ENCODE results near the gene PTPRD. TPM values are rescaled to one million over a fixed set of nuclear protein-coding genes. Genes with fewer than 3 reads are reported as not detected.

The PTPRD gene
- total and polyA plus RNA-seq, 2 donors (not counting 1 experiment from before 2014, with no cell fraction given) = 0.35 to 4.8 TPM

- H4K20me1 ChIP-seq (ENCODE audit: control insufficient read depth, extremely low read depth, insufficient read depth, low read length) = no peaks in the 10 kb centered on the region
- no peaks in the 10 kb centered on the region for H3K27me3 ChIP-seq (ENCODE audit: control insufficient read depth, insufficient read depth, low read length)
- H3K4me3 ChIP-seq (replicated peaks in 1 of 4; ENCODE audit: control extremely low read depth in 1 of 4, insufficient read depth in 1 of 4, low read depth in 3 of 4, low read length in 4 of 4) = no peak overlapping the region
- TF ChIP-seq EZH2 (IDR thresholded peaks at IDR 0.05; ENCODE audit: low read length, missing control alignments) (no peak), CTCF (conservative IDR thresholded peaks at IDR 0.05 in 1 of 2, IDR thresholded peaks at IDR 0.05 in 1 of 2; ENCODE audit: low read depth in 1 of 2, low read length in 2 of 2) (no peak)
- H3K9ac ChIP-seq (ENCODE audit: insufficient read depth, low read length) = no peak overlapping the region
- no peaks in the 10 kb centered on the region for H3K4me1 ChIP-seq (ENCODE audit: control insufficient read depth, extremely low read depth, insufficient read depth, low read length)
- DNase-seq (ENCODE audit: low read depth in 2 of 2) = no peak
- no peak overlapping the region for H3K4me2 ChIP-seq (ENCODE audit: extremely low read depth, insufficient read depth, low read length)
- H2AFZ ChIP-seq (ENCODE audit: low read length) = no peak overlapping the region
- H3K9me3 ChIP-seq (ENCODE audit: control insufficient read depth, insufficient read depth, low read depth, low read length) = no peaks in the 10 kb centered on the region
- H3K79me2 ChIP-seq (ENCODE audit: control insufficient read depth, insufficient read depth, low read length) = no peaks in the 10 kb centered on the region
- H3K27ac ChIP-seq (ENCODE audit: insufficient read depth, low read length) = no peak overlapping the region
- H3K36me3 ChIP-seq (ENCODE audit: control insufficient read depth, insufficient read depth, low read length) = no peaks in the 10 kb centered on the region
These were observed 1880.3 kb downstream of the PTPRD start for GRCh38 chr9:8732367-8733075.

DNA sequence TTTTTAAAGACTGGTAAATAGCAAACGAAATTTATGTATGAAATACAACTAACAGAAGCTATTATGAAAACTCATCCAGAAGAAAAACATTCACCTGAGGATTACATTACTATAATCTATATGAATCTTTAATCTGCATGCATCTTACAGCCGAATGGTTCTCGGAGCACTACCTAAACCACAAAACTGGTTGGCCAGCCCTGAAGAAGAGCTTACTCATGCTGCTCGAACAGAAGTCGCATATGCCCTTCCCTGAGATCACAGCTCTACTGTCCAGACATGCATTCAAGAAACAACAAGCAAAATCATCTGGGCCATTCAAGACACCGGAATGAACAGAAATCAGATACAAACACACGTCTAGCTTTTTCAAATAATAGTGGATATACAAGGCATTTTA, 1882.2 kb downstream of the PTPRD start:
- Histone ChIP-seq H3K4me1 (ENCODE audit: control insufficient read depth, extremely low read depth, insufficient read depth, low read length) (no peaks in the 10 kb centered on the region), H3K27me3 (ENCODE audit: control insufficient read depth, insufficient read depth, low read length) (no peaks in the 10 kb centered on the region), H3K4me2 (ENCODE audit: extremely low read depth, insufficient read depth, low read length) (no peak overlapping the region), H4K20me1 (ENCODE audit: control insufficient read depth, extremely low read depth, insufficient read depth, low read length) (no peaks in the 10 kb centered on the region), H2AFZ (ENCODE audit: low read length) (no peak overlapping the region), H3K9ac (ENCODE audit: insufficient read depth, low read length) (no peak overlapping the region), H3K4me3 (replicated peaks in 1 of 4; ENCODE audit: control extremely low read depth in 1 of 4, insufficient read depth in 1 of 4, low read depth in 3 of 4, low read length in 4 of 4) (no peak overlapping the region), H3K79me2 (ENCODE audit: control insufficient read depth, insufficient read depth, low read length) (no peaks in the 10 kb centered on the region), H3K27ac (ENCODE audit: insufficient read depth, low read length) (no peak overlapping the region), H3K36me3 (ENCODE audit: control insufficient read depth, insufficient read depth, low read length) (no peaks in the 10 kb centered on the region), H3K9me3 (ENCODE audit: control insufficient read depth, insufficient read depth, low read depth, low read length) (no peaks in the 10 kb centered on the region)
- TF ChIP-seq EZH2 (IDR thresholded peaks at IDR 0.05; ENCODE audit: low read length, missing control alignments) (no peak), CTCF (conservative IDR thresholded peaks at IDR 0.05 in 1 of 2, IDR thresholded peaks at IDR 0.05 in 1 of 2; ENCODE audit: low read depth in 1 of 2, low read length in 2 of 2) (no peak)
- no peak for DNase-seq (ENCODE audit: low read depth in 2 of 2)

GRCh38 chr9:8728910-8729309, 1883.9 kb downstream of the PTPRD start:
- Histone ChIP-seq H3K9me3 (ENCODE audit: control insufficient read depth, insufficient read depth, low read depth, low read length) (no peaks in the 10 kb centered on the region), H2AFZ (ENCODE audit: low read length) (no peak overlapping the region), H3K4me1 (ENCODE audit: control insufficient read depth, extremely low read depth, insufficient read depth, low read length) (no peaks in the 10 kb centered on the region), H3K4me2 (ENCODE audit: extremely low read depth, insufficient read depth, low read length) (no peak overlapping the region), H3K4me3 (replicated peaks in 1 of 4; ENCODE audit: control extremely low read depth in 1 of 4, insufficient read depth in 1 of 4, low read depth in 3 of 4, low read length in 4 of 4) (no peak overlapping the region), H3K27ac (ENCODE audit: insufficient read depth, low read length) (no peak overlapping the region), H3K36me3 (ENCODE audit: control insufficient read depth, insufficient read depth, low read length) (no peaks in the 10 kb centered on the region), H4K20me1 (ENCODE audit: control insufficient read depth, extremely low read depth, insufficient read depth, low read length) (no peaks in the 10 kb centered on the region), H3K79me2 (ENCODE audit: control insufficient read depth, insufficient read depth, low read length) (no peaks in the 10 kb centered on the region), H3K9ac (ENCODE audit: insufficient read depth, low read length) (no peak overlapping the region), H3K27me3 (ENCODE audit: control insufficient read depth, insufficient read depth, low read length) (no peaks in the 10 kb centered on the region)
- no peak for DNase-seq (ENCODE audit: low read depth in 2 of 2)
- TF ChIP-seq EZH2 (IDR thresholded peaks at IDR 0.05; ENCODE audit: low read length, missing control alignments) (no peak), CTCF (conservative IDR thresholded peaks at IDR 0.05 in 1 of 2, IDR thresholded peaks at IDR 0.05 in 1 of 2; ENCODE audit: low read depth in 1 of 2, low read length in 2 of 2) (no peak)

Data from fibroblast of lung (primary cell).